SK-N-SH (cell line): Measurements from ENCODE around the gene CDHR2. TPM values are rescaled to one million over a fixed set of nuclear protein-coding genes. Genes with fewer than 3 reads are reported as not detected.

ENCODE experiments used
- CTCF ChIA-PET: fragments of 300-600, 350-600 bp; formaldehyde crosslinking; extraction: SDS; loops from one replicate; lab custom pipeline; 2021; lab: Yijun Ruan, JAX
- POLR2A ChIA-PET: fragments of 350-600 bp; sonication (Branson Sonifier 250); formaldehyde crosslinking; extraction: SDS; loops from one replicate; lab custom pipeline; 2020; ENCODE audit warnings: antibody characterized with exemption, inconsistent platforms; lab: Yijun Ruan, JAX
- DNase-seq: peaks from one replicate; pipeline ENCODE4 v3.0.0; 2012
- H2AFZ ChIP-seq: fragments of 200-600 bp; sonication (generic); 2 replicates; pipeline ENCODE4 v1.8.1; 2016; ENCODE audit warnings: antibody characterized with exemption, mild to moderate bottlenecking, low read depth
- H3F3A ChIP-seq: fragments of 200-600 bp; sonication (generic); replicated peaks from 2 replicates; pipeline ENCODE3; 2016; ENCODE audit warnings: antibody characterized with exemption, mild to moderate bottlenecking; ENCODE audit not compliant: insufficient read depth
- H3K27ac ChIP-seq, 2 experiments: fragments of 200-500 bp in 1 of 2; fragments of 200-600 bp in 1 of 2; sonication (Bioruptor generic) in 1 of 2; sonication (generic), shearing (Covaris generic) in 1 of 2; 2 replicates each; pipeline versions ENCODE4 v1.5.1 to v1.6.1; 2014 to 2016; ENCODE audit warnings: low read depth in 2 of 2, inconsistent platforms in 1 of 2, low read length in 1 of 2, mild to moderate bottlenecking in 1 of 2, mixed read lengths in 1 of 2
- H3K27me3 ChIP-seq: fragments of 200-600 bp; sonication (generic), shearing (Covaris generic); 2 replicates; pipeline ENCODE4 v1.6.1; 2016; ENCODE audit warnings: mixed run types; ENCODE audit not compliant: insufficient read depth
- H3K36me3 ChIP-seq, 2 experiments: fragments of 200-500 bp in 1 of 2; fragments of 200-600 bp in 1 of 2; sonication (Bioruptor generic) in 1 of 2; sonication (generic) in 1 of 2; replicated peaks in 1 of 2; 2 replicates each; pipeline versions ENCODE3 to v1.5.1; 2014 to 2016; ENCODE audit warnings: low read length in 1 of 2, mild to moderate bottlenecking in 1 of 2; ENCODE audit not compliant: insufficient read depth in 2 of 2, control insufficient read depth in 1 of 2
- H3K4me1 ChIP-seq, 2 experiments: fragments of 200-500 bp in 1 of 2; fragments of 200-600 bp in 1 of 2; sonication (Bioruptor generic) in 1 of 2; sonication (generic), shearing (Covaris generic) in 1 of 2; 2 replicates each; pipeline versions ENCODE4 v1.5.1 to v1.6.1; 2014 to 2016; ENCODE audit warnings: low read depth in 1 of 2, low read length in 1 of 2, mixed run types in 1 of 2; ENCODE audit not compliant: insufficient read depth in 2 of 2, control insufficient read depth in 1 of 2
- H3K4me2 ChIP-seq: fragments of 200-600 bp; sonication (generic), shearing (Covaris generic); 2 replicates; pipeline ENCODE4 v1.6.1; 2017; ENCODE audit warnings: mixed run types
- H3K4me3 ChIP-seq, 2 experiments: fragments of 200-500 bp in 1 of 2; fragments of 200-600 bp in 1 of 2; sonication (Bioruptor generic) in 1 of 2; sonication (generic), shearing (Covaris generic) in 1 of 2; 2 replicates each; pipeline versions ENCODE4 v1.5.1 to v1.8.1; 2014 to 2016; ENCODE audit warnings: low read depth in 2 of 2, inconsistent platforms in 1 of 2, low read length in 1 of 2, mild to moderate bottlenecking in 1 of 2, mixed read lengths in 1 of 2, moderate library complexity in 1 of 2
- H3K79me2 ChIP-seq: fragments of 200-600 bp; sonication (generic); 2 replicates; pipeline ENCODE4 v1.8.1; 2017; ENCODE audit warnings: mild to moderate bottlenecking; ENCODE audit not compliant: insufficient read depth
- H3K9ac ChIP-seq: fragments of 200-600 bp; sonication (generic); 2 replicates; pipeline ENCODE4 v1.6.1; 2017; ENCODE audit warnings: mixed run types
- H3K9me2 ChIP-seq: fragments of 200-600 bp; sonication (generic); 2 replicates; pipeline ENCODE4 v1.6.1; 2017; ENCODE audit warnings: mixed run types
- H3K9me3 ChIP-seq: fragments of 200-600 bp; sonication (generic); 2 replicates; pipeline ENCODE4 v1.6.1; 2017; ENCODE audit warnings: mixed run types, mild to moderate bottlenecking, moderate library complexity
- H4K20me1 ChIP-seq: fragments of 200-600 bp; sonication (generic); 2 replicates; pipeline ENCODE4 v1.6.1; 2017; ENCODE audit warnings: mild to moderate bottlenecking, mixed run types; ENCODE audit not compliant: insufficient read depth
- EP300 ChIP-seq, 2 experiments: IDR thresholded peaks; 2 replicates each; pipeline versions ENCODE4 v1.4.0 to v1.6.1; 2012; ENCODE audit warnings: borderline replicate concordance in 1 of 2, low read depth in 1 of 2, low read length in 1 of 2
- FOXM1 ChIP-seq: IDR thresholded peaks from 2 replicates; pipeline ENCODE4 v1.4.0; 2012; ENCODE audit warnings: low read depth, mild to moderate bottlenecking
- GATA2 ChIP-seq: sonication (generic); formaldehyde crosslinking; IDR thresholded peaks from 2 replicates; pipeline ENCODE4 v1.5.0; 2020; ENCODE audit warnings: mild to moderate bottlenecking, missing genetic modification reagents
- MEF2A ChIP-seq: IDR thresholded peaks from 2 replicates; pipeline ENCODE4 v1.4.0; 2012; ENCODE audit warnings: low read depth, borderline replicate concordance
- NFIC ChIP-seq: IDR thresholded peaks from 2 replicates; pipeline ENCODE4 v1.4.0; 2012; ENCODE audit warnings: borderline replicate concordance
- POLR2AphosphoS5 ChIP-seq: IDR thresholded peaks from 2 replicates; pipeline ENCODE4 v1.6.1; 2012; ENCODE audit warnings: low read depth, low read length
- RAD21 ChIP-seq: IDR thresholded peaks from 2 replicates; pipeline ENCODE4 v1.6.1; 2012; ENCODE audit warnings: mild to moderate bottlenecking, low read length
- RCOR1 ChIP-seq: fragments of 150-350 bp; IDR thresholded peaks from 2 replicates; pipeline ENCODE4 v1.6.1; 2017; ENCODE audit warnings: antibody characterized with exemption, low read length
- RXRA ChIP-seq: IDR thresholded peaks from 2 replicates; pipeline ENCODE4 v1.4.0; 2012; ENCODE audit warnings: low read depth, mild to moderate bottlenecking, borderline replicate concordance
- SIN3A ChIP-seq: IDR thresholded peaks from 2 replicates; pipeline ENCODE4 v1.6.1; 2012; ENCODE audit warnings: low read depth, mild to moderate bottlenecking, low read length, moderate library complexity, borderline replicate concordance
- TCF12 ChIP-seq: IDR thresholded peaks from 2 replicates; pipeline ENCODE4 v1.4.0; 2012
- TEAD4 ChIP-seq: IDR thresholded peaks from 2 replicates; pipeline ENCODE4 v1.4.0; 2012; ENCODE audit warnings: mild to moderate bottlenecking, borderline replicate concordance; ENCODE audit not compliant: insufficient read depth
- WGBS: methylation state at CpG from one replicate; pipeline ENCODE4 v1.1.6; 2017; ENCODE audit warnings: low lambda C conversion rate; 5-methylcytosine and 5-hydroxymethylcytosine counted together
- polyA plus RNA-seq, 3 experiments: library from polyadenylated mRNA; depleted of rRNA; stranded (reverse); fragments of >200 nt; gene quantifications; 2 replicates each; pipeline ENCODE4 v1.2.3, GENCODE V29; 2012
- TF ChIP-seq, protein P1 (sequence below): IDR thresholded peaks from 2 replicates; pipeline ENCODE4 v1.4.0; 2012; ENCODE audit warnings: low read depth
- TF ChIP-seq, protein P2 (sequence below): IDR thresholded peaks from 2 replicates; pipeline ENCODE4 v1.6.1; 2012; ENCODE audit warnings: mild to moderate bottlenecking, low read depth, low read length, moderate library complexity
- TF ChIP-seq, protein P3 (sequence below): IDR thresholded peaks from 2 replicates; pipeline ENCODE4; 2012

The CDHR2 gene
- polyA plus RNA-seq, 1 of the 3 experiments (the other 2 are of a cell fraction): not detected

DNA sequence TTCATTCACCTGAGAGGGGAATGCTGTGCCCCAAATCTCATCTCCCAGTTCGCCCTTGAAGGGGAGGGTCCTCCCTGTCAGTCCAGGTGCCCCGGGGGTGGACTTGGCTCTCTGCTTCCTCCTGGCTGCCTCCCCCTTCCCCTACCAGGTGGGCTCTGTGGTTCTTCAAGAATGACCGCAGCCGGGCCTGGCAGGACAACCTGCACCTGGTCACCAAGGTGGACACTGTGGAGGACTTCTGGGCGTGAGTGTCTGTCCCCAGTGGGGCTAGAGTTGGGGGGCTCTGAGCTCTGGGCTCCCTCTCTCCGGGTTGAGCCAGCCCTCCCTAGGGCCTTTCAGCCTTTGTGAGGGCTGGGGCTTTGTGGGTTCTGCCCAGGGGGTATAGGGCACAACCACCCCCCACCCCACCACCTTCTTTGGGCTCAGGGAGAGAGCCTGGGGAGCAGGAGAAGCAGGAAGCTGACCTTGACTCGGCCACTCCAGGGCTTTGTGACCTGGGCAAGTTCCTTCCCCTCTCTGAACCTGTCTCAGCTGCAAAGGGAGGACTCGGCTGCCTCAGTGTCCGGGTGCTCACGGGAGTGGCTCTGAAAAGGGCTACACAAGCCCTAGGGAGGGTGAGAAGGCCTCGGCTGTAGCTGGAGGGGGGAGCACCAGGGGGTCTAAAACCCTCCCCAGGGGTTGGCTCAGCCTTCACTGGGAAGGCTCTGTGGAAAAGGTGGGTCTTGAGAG is 94.5 kb downstream of the CDHR2 start:
- TF ChIP-seq TCF12: no peak
- TF ChIP-seq, protein P1, sequence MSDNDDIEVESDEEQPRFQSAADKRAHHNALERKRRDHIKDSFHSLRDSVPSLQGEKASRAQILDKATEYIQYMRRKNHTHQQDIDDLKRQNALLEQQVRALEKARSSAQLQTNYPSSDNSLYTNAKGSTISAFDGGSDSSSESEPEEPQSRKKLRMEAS: no peak
- no peak for TF ChIP-seq FOXM1
- no peak for TF ChIP-seq RXRA
- no peak for TF ChIP-seq RAD21
- TF ChIP-seq NFIC: no peak
- TF ChIP-seq RCOR1: no peak
- TF ChIP-seq, protein P2, sequence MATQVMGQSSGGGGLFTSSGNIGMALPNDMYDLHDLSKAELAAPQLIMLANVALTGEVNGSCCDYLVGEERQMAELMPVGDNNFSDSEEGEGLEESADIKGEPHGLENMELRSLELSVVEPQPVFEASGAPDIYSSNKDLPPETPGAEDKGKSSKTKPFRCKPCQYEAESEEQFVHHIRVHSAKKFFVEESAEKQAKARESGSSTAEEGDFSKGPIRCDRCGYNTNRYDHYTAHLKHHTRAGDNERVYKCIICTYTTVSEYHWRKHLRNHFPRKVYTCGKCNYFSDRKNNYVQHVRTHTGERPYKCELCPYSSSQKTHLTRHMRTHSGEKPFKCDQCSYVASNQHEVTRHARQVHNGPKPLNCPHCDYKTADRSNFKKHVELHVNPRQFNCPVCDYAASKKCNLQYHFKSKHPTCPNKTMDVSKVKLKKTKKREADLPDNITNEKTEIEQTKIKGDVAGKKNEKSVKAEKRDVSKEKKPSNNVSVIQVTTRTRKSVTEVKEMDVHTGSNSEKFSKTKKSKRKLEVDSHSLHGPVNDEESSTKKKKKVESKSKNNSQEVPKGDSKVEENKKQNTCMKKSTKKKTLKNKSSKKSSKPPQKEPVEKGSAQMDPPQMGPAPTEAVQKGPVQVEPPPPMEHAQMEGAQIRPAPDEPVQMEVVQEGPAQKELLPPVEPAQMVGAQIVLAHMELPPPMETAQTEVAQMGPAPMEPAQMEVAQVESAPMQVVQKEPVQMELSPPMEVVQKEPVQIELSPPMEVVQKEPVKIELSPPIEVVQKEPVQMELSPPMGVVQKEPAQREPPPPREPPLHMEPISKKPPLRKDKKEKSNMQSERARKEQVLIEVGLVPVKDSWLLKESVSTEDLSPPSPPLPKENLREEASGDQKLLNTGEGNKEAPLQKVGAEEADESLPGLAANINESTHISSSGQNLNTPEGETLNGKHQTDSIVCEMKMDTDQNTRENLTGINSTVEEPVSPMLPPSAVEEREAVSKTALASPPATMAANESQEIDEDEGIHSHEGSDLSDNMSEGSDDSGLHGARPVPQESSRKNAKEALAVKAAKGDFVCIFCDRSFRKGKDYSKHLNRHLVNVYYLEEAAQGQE: no peak
- H3K79me2 ChIP-seq: peaks cover 13% of the 10 kb centered on the region
- no peak overlapping the region for H3K27ac ChIP-seq
- POLR2A ChIA-PET: no interaction called here
- peaks cover 4 to 16% of the 10 kb centered on the region in 2 experiments; a peak in 2 of 4 replicates for H3K4me1 ChIP-seq
- no peak for DNase-seq
- H3K9ac ChIP-seq: no peak overlapping the region
- CTCF ChIA-PET: interaction anchor here (5.8 kb wide), 1 partner anchor 71 kb away, joined by 38 read pairs; no protein-coding TSS in a partner anchor
- H3K9me3 ChIP-seq: no peaks in the 10 kb centered on the region
- no peaks in the 10 kb centered on the region for H3K27me3 ChIP-seq
- no peaks in the 10 kb centered on the region for H3K9me2 ChIP-seq
- no peak overlapping the region for H2AFZ ChIP-seq
- H3F3A ChIP-seq: no peaks in the 10 kb centered on the region
- no peaks in the 10 kb centered on the region for H3K36me3 ChIP-seq
- 77% methylated on average over 8 of the region's 11 CpGs for WGBS
- H4K20me1 ChIP-seq: peaks cover 3% of the 10 kb centered on the region; the same call in 1 of the 2 replicates
- H3K4me3 ChIP-seq: no peak overlapping the region
- H3K4me2 ChIP-seq: no peak overlapping the region

DNA sequence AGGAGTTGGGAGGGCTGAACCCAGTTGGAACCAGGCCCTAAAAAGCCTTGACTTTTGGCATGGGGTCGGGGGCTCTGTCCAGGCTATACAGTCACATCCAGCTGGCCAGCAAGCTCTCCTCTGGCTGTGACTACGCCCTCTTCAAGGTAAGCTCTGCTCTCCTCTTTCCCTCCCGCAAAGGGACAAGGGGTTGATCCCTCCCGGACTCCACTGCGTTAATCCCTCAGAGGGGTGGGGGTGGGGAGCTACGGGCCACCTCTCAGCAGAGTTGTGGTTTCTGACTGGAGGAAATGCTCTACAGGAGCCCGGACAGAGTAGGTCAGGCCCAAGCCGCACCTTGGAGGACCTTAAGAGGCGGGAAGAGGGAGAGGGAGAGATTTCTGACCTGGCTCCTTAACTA is 95.2 kb downstream of the CDHR2 start:
- Histone ChIP-seq H3K9me3 (no peaks in the 10 kb centered on the region), H3K27ac (no peak overlapping the region), H3K36me3 (no peaks in the 10 kb centered on the region), H3K9me2 (no peaks in the 10 kb centered on the region), H3K4me3 (no peak overlapping the region), H2AFZ (no peak overlapping the region), H3K4me2 (no peak overlapping the region), H3K9ac (no peak overlapping the region), H3F3A (no peaks in the 10 kb centered on the region), H3K79me2 (peaks cover 20% of the 10 kb centered on the region), H3K27me3 (no peaks in the 10 kb centered on the region), H4K20me1 (peaks cover 7% of the 10 kb centered on the region; the same call in 1 of the 2 replicates), H3K4me1 (peaks cover 4 to 17% of the 10 kb centered on the region in 2 experiments; a peak in 2 of 4 replicates)
- ChIA-PET CTCF (interaction anchor here (5.8 kb wide), 1 partner anchor 71 kb away, joined by 38 read pairs; no protein-coding TSS in a partner anchor), POLR2A (no interaction called here)
- TF ChIP-seq EP300 (IDR thresholded peaks at IDR 0.05; ENCODE audit: borderline replicate concordance in 1 of 2, low read depth in 1 of 2, low read length in 1 of 2) (no peak), RXRA (no peak), SIN3A (no peak), GATA2 (CRISPR knock-in tag) (no peak), POLR2AphosphoS5 (no peak), TCF12 (no peak), MEF2A (no peak), TEAD4 (no peak)
- TF ChIP-seq, protein P3, sequence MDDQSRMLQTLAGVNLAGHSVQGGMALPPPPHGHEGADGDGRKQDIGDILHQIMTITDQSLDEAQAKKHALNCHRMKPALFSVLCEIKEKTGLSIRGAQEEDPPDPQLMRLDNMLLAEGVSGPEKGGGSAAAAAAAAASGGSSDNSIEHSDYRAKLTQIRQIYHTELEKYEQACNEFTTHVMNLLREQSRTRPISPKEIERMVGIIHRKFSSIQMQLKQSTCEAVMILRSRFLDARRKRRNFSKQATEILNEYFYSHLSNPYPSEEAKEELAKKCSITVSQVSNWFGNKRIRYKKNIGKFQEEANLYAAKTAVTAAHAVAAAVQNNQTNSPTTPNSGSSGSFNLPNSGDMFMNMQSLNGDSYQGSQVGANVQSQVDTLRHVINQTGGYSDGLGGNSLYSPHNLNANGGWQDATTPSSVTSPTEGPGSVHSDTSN: no peak
- TF ChIP-seq, protein P1: no peak
- DNase-seq: no peak
- WGBS: 69% methylated on average over 6 of the region's 9 CpGs
